ENCODE data around the gene TRAPPC8.
A peak's percentile ranks its signal among the peaks of the same experiment; 100 is the strongest.
"Not testable (repeated sequence)": the region's sequence is repeated elsewhere in the genome, so short reads cannot be mapped to it uniquely, and the experiment has no call there.

Gene TRAPPC8, protein sequence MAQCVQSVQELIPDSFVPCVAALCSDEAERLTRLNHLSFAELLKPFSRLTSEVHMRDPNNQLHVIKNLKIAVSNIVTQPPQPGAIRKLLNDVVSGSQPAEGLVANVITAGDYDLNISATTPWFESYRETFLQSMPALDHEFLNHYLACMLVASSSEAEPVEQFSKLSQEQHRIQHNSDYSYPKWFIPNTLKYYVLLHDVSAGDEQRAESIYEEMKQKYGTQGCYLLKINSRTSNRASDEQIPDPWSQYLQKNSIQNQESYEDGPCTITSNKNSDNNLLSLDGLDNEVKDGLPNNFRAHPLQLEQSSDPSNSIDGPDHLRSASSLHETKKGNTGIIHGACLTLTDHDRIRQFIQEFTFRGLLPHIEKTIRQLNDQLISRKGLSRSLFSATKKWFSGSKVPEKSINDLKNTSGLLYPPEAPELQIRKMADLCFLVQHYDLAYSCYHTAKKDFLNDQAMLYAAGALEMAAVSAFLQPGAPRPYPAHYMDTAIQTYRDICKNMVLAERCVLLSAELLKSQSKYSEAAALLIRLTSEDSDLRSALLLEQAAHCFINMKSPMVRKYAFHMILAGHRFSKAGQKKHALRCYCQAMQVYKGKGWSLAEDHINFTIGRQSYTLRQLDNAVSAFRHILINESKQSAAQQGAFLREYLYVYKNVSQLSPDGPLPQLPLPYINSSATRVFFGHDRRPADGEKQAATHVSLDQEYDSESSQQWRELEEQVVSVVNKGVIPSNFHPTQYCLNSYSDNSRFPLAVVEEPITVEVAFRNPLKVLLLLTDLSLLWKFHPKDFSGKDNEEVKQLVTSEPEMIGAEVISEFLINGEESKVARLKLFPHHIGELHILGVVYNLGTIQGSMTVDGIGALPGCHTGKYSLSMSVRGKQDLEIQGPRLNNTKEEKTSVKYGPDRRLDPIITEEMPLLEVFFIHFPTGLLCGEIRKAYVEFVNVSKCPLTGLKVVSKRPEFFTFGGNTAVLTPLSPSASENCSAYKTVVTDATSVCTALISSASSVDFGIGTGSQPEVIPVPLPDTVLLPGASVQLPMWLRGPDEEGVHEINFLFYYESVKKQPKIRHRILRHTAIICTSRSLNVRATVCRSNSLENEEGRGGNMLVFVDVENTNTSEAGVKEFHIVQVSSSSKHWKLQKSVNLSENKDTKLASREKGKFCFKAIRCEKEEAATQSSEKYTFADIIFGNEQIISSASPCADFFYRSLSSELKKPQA (N-terminal part only)

GRCh38 chr18:31942999-31943877 lies at the start of gene TRAPPC8:
Gene TRAPPC8 (minus strand): TSS chr18:31943128. CDS start chr18:31942764, 364 bp downstream.
- peak; percentile 83 for DNase-seq

DNA sequence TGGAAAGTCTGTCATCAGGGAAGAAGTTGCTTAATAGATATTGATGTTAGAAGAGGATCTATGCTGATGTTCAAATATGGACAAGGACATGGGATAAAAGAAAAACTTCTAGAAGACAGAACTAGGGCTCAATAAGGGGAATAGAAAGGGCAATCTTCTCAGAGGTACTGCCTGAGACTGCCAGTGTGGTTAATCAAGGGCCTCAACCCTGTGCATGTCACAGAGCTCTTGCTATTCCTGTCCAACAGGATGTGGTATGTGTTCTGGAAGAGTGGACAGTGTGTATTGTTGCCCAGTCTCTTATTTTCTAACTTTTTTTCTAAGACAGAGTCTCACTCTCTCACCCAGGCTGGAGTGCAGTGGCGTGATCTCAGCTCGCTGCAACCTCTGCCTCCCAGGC lies 47.9 kb upstream of the TRAPPC8 start:
- no peak for DNase-seq

GRCh38 chr18:31983976-31984375 lies 41.0 kb upstream of the TRAPPC8 start:
- DNase-seq: no peak

- no peak for DNase-seq
Measured at GRCh38 chr18:31983020-31983419, 40.1 kb upstream of the TRAPPC8 start.

GRCh38 chr18:31980863-31981262 lies 37.9 kb upstream of the TRAPPC8 start:
- DNase-seq: no peak

GRCh38 chr18:31979714-31980113 lies 36.8 kb upstream of the TRAPPC8 start:
- no peak for DNase-seq

DNA sequence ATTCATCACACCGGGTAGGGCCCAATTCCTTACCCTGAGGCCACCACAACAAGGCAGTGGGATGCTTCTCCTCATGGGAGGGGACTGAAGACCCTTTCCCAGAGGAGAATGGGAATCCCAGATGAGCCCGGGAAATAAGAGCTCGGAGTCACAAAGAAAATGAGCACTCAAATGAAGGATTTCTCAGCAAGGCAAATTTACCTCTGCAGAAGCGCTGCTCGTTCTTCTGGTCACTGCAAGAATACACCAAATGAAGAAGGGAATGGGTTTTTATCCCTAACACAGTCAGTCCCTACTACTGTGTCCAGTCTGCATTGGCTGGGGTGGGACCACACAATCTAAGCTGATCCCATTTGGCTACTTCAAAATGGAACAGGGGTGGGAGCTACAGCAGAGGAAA lies 35.7 kb upstream of the TRAPPC8 start:
- no peak for DNase-seq

DNA sequence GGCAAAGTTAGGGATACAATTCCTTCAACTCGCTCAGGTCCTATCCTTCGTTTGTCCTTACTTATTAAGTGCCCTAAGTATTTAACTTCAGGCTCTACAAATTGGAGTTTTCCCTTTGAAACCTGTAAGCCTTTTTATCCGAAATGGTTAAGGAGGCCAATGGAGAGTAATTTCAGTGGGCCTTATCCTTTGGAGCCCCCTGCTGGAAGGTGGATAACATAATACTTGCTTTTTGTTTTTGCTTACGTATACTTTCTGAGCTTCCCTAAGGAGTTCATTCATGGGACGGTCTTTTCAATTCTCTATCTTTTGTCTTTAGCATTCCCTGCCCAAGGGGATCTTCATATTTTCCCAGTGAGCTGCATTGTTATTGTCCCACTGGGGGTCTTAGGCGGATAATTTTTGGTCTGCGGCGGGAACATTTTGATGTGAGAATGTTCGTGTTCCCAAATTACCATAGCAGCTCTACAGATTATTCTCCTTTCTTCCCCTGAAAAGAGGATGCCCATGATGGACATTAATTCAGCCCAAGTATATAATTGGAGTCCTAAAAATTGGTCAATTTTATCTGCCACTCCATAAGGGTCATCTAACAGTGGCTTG lies 34.4 kb upstream of the TRAPPC8 start:
- DNase-seq: no peak

- no peak for DNase-seq
Measured at GRCh38 chr18:31976242-31976641, 33.3 kb upstream of the TRAPPC8 start.

DNA sequence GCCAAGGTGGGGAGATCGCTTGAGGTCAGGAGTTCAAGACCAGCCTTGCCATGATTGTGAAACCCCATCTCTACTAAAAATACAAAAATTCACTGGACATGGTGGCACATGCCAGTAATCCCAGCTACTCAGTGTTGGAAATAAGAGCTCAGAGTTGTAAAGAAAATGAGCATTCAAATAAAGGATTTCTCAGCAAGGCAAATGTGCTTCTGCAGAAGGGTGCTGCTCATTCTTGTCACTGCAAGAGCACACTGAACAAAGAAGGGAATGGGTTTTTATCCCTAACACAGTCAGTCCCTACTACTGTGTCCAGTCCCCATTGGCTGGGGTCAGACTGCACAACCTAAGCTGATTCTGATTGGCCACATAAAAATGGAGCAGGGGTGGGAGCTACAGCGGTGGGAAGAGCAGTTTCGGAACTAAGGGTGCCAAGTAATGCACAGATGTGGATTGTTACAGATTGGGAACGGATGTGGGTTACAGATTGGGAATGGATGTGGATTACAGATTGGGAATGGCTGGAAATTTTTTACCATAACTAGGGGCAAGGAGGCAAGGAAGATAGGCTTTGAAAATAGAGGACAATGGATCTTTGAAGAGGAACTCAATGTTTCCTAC lies 31.1 kb upstream of the TRAPPC8 start:
- DNase-seq: no peak

DNA sequence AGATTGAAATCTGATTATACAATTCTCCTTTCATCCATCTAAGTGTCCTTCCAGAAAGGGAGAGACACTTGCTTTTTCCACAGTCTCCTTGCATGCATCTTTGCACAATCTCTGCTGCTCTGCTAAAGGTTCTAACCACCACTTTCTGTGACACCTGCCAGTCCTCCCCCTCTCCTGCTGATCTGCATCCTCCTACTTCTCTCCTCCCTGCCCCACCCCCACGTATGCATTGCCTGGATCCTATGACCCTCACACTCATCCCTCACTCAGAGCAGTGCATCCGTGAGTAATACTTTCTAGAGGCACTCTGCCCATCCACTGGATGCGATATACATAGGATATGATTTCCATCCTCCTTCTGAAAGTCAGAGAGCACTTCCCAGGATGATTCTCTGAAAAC lies 27.7 kb upstream of the TRAPPC8 start:
- DNase-seq: no peak

DNA sequence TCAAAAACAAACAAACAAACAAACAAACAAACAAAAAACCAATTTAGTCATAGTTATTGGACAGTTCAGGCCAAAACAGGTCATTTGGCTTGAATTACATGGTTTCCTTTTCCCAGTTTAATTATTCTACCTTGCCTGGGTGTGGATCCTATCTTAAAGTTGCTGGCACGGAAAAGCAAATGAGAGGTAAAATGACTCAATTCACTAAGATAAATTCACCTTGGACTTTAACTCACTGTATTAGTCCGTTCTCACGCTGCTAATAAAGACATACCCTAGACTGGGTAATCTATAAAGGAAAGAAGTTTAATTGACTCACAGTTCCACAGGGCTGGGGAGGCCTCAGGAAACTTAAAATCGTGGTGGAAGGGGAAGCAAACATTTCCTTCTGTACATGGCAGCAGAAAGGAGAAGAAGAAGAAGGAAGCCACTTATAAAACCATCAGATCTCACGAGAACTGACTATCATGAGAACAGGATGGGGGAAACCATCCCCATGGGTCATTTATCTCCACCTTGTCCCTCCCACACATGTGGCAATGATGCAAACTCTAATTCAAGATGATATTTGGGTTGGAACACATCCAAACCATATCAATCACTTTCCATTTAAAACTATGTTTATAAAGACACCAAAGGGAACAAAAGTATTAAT lies 22.5 kb upstream of the TRAPPC8 start:
- DNase-seq: no peak

DNA sequence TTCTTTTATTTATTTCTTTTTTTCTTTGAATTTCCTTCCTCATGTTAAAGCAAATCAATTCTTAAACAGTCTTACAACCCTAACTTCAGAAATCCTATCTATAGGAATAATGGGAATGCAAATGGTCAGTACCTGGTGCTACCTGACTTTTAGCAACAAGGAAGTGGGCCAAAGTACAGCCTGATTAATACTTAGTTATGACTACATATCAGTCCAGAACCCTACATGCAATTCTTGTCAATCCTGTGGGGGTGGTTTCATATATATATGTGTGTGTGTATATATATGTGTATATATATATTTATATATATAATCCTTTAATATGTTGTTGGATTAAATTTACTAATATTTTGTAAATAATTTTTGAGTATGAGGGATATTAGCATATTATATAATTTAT lies 14.8 kb upstream of the TRAPPC8 start:
- no peak for DNase-seq

- no peak for DNase-seq
Measured at GRCh38 chr18:31954349-31954748, 11.4 kb upstream of the TRAPPC8 start.

DNA sequence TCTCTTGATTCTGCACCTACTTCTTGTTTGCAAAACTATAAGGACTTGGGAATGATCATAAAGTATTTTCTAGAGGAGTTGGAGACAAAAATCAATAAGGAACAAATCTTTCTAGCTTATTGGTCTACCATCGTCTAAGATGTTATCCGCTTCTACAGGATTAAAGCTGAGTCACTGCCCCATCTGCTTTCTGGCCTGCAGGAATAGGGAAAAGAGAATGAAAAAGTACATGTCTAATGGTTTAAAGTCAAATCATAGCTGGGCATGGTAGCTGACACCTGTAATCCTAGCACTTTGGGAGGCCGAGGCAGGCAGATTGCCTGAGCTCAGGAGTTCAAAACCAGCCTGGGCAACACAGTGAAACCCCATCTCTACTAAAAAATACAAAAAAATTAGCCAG lies 10.8 kb upstream of the TRAPPC8 start:
- DNase-seq: not testable (repeated sequence)

GRCh38 chr18:31952223-31952622 lies 9.3 kb upstream of the TRAPPC8 start:
- DNase-seq: no peak

- DNase-seq: no peak
Measured at GRCh38 chr18:31950583-31950982, 7.7 kb upstream of the TRAPPC8 start.

DNA sequence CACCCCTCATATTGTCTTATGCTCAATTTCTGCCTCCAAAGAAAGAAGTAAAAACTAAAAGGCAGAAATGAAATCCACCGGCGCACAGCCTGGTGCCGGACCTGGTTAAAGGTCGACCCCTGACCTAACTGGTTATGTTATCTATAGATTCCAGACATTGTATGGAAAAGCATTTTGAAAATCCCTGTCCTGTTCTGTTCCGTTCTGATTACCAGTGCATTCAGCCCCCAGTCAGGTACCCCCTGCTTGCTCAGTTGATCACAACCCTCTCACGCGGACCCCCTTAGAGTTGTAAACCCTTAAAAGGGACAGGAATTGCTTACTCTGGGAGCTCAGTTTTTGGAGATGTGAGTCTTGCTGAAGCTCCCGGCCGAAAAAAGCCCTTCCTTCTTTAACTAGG lies 5.4 kb upstream of the TRAPPC8 start:
- DNase-seq: not testable (repeated sequence)

DNA sequence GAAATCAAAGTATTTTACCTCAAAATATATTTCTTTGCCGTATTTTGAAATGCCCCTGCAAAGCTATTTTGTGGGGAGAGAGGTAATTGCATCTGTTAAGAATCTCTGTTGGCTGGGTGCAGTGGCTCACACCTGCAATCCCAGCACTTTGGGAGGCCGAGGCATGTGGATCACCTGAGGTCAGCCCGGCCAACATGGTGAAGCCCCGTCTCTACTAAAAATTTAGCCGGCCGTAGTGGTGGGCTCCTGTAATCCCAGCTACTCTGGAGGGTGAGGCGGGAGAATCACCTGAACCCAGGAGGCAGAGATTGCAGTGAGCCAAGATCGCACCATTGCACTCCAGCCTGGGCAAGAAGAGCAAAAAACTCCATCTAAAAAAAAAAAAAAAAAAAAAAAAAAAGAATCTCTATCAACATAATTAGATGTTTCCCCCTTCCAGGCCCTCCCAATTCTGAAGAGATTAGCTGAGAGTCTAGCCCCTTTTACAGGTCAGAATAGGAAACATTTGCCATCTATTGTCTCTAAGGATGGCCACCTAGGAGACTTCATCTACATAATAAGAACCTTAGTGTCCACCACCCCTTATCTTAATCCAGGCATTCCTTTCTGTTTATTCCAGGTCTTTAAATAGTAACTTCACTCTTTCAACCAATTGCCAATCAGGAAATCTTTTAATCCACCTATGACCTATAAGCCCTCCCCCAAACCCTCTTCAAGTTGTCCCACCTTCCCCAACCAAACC lies 3.5 kb upstream of the TRAPPC8 start:
- no peak for DNase-seq
